ENCODE measurements around the gene PTPRD.

DNA sequence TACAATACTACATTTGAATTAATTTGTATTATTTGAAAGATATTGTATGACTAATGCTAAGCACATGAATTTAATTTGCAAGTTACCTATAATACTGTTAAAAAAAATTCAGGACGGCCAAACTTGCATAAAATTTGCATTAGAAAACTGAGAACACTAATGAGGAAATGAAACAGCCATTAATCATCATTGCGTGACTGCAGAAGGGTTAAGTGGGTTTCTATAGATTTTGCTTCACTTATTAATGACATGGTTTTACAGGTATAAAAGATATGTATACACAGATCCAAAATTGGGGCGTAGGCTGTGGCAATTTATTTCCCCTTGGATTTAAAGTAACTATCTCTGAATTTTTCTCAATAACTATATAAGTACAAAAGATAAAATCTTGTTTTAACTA is 882.6 kb downstream of the PTPRD start:
- TF ChIP-seq, protein P1, sequence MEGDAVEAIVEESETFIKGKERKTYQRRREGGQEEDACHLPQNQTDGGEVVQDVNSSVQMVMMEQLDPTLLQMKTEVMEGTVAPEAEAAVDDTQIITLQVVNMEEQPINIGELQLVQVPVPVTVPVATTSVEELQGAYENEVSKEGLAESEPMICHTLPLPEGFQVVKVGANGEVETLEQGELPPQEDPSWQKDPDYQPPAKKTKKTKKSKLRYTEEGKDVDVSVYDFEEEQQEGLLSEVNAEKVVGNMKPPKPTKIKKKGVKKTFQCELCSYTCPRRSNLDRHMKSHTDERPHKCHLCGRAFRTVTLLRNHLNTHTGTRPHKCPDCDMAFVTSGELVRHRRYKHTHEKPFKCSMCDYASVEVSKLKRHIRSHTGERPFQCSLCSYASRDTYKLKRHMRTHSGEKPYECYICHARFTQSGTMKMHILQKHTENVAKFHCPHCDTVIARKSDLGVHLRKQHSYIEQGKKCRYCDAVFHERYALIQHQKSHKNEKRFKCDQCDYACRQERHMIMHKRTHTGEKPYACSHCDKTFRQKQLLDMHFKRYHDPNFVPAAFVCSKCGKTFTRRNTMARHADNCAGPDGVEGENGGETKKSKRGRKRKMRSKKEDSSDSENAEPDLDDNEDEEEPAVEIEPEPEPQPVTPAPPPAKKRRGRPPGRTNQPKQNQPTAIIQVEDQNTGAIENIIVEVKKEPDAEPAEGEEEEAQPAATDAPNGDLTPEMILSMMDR (IDR thresholded peaks at IDR 0.05) = no peak
- no peak for TF ChIP-seq POLR2A (IDR thresholded peaks at IDR 0.05)
